Smooth muscle cell (in vitro differentiated cells): ENCODE results near the gene RIOK3. TPM values are rescaled to one million over a fixed set of nuclear protein-coding genes. Genes with fewer than 3 reads are reported as not detected.

Source experiments
- DNase-seq: peaks from one replicate; lab custom pipeline; 2025; ENCODE audit not compliant: unreplicated experiment; lab: John Stamatoyannopoulos, UW
- H2AFZ ChIP-seq: fragments of 200-600 bp; sonication (generic); 2 replicates; pipeline ENCODE4 v1.6.0; 2016; ENCODE audit warnings: antibody characterized with exemption, low read depth, mild to moderate bottlenecking
- H3F3A ChIP-seq: fragments of 200-600 bp; sonication (generic); 2 replicates; pipeline ENCODE4 v1.6.0; 2017; ENCODE audit warnings: antibody characterized with exemption, low read depth
- H3K27ac ChIP-seq: fragments of 200-600 bp; sonication (generic); 2 replicates; pipeline ENCODE4 v1.5.1; 2016; ENCODE audit warnings: low read depth, mild to moderate bottlenecking
- H3K27me3 ChIP-seq: fragments of 200-600 bp; sonication (generic); 2 replicates; pipeline ENCODE4 v1.6.1; 2016; ENCODE audit warnings: low read depth, mild to moderate bottlenecking
- H3K36me3 ChIP-seq: fragments of 200-600 bp; sonication (generic); 2 replicates; pipeline ENCODE4 v1.5.1; 2016; ENCODE audit warnings: low read depth
- H3K4me1 ChIP-seq: fragments of 200-600 bp; sonication (generic); 2 replicates; pipeline ENCODE4 v1.5.1; 2016; ENCODE audit warnings: low read depth
- H3K4me2 ChIP-seq: fragments of 200-600 bp; sonication (generic); 2 replicates; pipeline ENCODE4 v1.6.0; 2016; ENCODE audit warnings: mild to moderate bottlenecking
- H3K4me3 ChIP-seq: fragments of 200-600 bp; sonication (generic); 2 replicates; pipeline ENCODE4 v1.5.1; 2016; ENCODE audit warnings: mild to moderate bottlenecking
- H3K79me2 ChIP-seq: fragments of 200-600 bp; sonication (generic); 2 replicates; pipeline ENCODE4 v1.6.0; 2016; ENCODE audit warnings: low read depth, mild to moderate bottlenecking
- H3K9ac ChIP-seq: fragments of 200-600 bp; sonication (generic); 2 replicates; pipeline ENCODE4 v1.6.0; 2016; ENCODE audit warnings: low read depth
- H3K9me3 ChIP-seq: fragments of 200-600 bp; sonication (generic); replicated peaks from 2 replicates; pipeline ENCODE4 v1.5.1; 2016; ENCODE audit warnings: low read depth
- H4K20me1 ChIP-seq: fragments of 200-600 bp; sonication (generic); 2 replicates; pipeline ENCODE4 v1.6.0; 2016; ENCODE audit warnings: low read depth
- CTCF ChIP-seq: fragments of 200-600 bp; sonication (generic); IDR thresholded peaks from 2 replicates; pipeline ENCODE4 v1.5.1; 2017; ENCODE audit warnings: borderline replicate concordance, mild to moderate bottlenecking, antibody characterized with exemption; ENCODE audit not compliant: insufficient read depth, poor library complexity, severe bottlenecking
- WGBS: methylation state at CpG from one replicate; pipeline ENCODE4 v1.1.7; 2016; ENCODE audit warnings: low lambda C conversion rate; 5-methylcytosine and 5-hydroxymethylcytosine counted together
- polyA plus RNA-seq: library from polyadenylated mRNA; unstranded; fragments of >200 nt; fragmentation: Nextera tagmentation; extraction: Ambion mirVana; gene quantifications from 2 replicates; pipeline ENCODE4 v1.2.1, GENCODE V29; 2016
- total RNA-seq: library from RNA; depleted of rRNA; stranded (reverse); fragments of >200 nt; gene quantifications from 2 replicates; pipeline ENCODE4 v1.2.3, GENCODE V29; 2014

Gene RIOK3
- total and polyA plus RNA-seq, 2 experiments from 2014 or later = 56.0 to 79.9 TPM

GRCh38 chr18:23438608-23439366 lies 14.3 kb upstream of the RIOK3 start:
- Histone ChIP-seq H4K20me1 (no peaks in the 10 kb centered on the region), H3K79me2 (peaks cover 3% of the 10 kb centered on the region), H3K27ac (no peak overlapping the region), H3K4me3 (peak overlapping the region; percentile 80), H3K9ac (no peak overlapping the region), H3K9me3 (no peaks in the 10 kb centered on the region), H2AFZ (peak overlapping the region; percentile 99), H3K4me2 (no peak overlapping the region), H3K36me3 (no peaks in the 10 kb centered on the region), H3K27me3 (no peaks in the 10 kb centered on the region), H3K4me1 (peaks cover 7% of the 10 kb centered on the region), H3F3A (no peaks in the 10 kb centered on the region)
- no peak for DNase-seq
- WGBS = 90% methylated on average over 11 of the region's 11 CpGs
- no peak for TF ChIP-seq CTCF

GRCh38 chr18:23440131-23440530 lies 13.0 kb upstream of the RIOK3 start:
- no peaks in the 10 kb centered on the region for H3K9me3 ChIP-seq
- no peaks in the 10 kb centered on the region for H4K20me1 ChIP-seq
- no peak for DNase-seq
- H3K4me3 ChIP-seq = no peak overlapping the region
- H3K27me3 ChIP-seq = no peaks in the 10 kb centered on the region
- no peaks in the 10 kb centered on the region for H3F3A ChIP-seq
- H3K4me1 ChIP-seq = peaks cover 7% of the 10 kb centered on the region
- 90% methylated on average over 4 of the region's 4 CpGs for WGBS
- no peaks in the 10 kb centered on the region for H3K36me3 ChIP-seq
- H3K9ac ChIP-seq = no peak overlapping the region
- H3K79me2 ChIP-seq = peaks cover 3% of the 10 kb centered on the region
- H3K27ac ChIP-seq = no peak overlapping the region
- TF ChIP-seq CTCF = no peak
- no peak overlapping the region for H2AFZ ChIP-seq
- no peak overlapping the region for H3K4me2 ChIP-seq

GRCh38 chr18:23442958-23443357 lies 10.1 kb upstream of the RIOK3 start:
- no peak overlapping the region for H3K27ac ChIP-seq
- no peaks in the 10 kb centered on the region for H4K20me1 ChIP-seq
- H3K79me2 ChIP-seq = no peaks in the 10 kb centered on the region
- no peak for DNase-seq
- 87% methylated on average over 3 of the region's 3 CpGs for WGBS
- no peak overlapping the region for H2AFZ ChIP-seq
- H3K9ac ChIP-seq = no peak overlapping the region
- no peak overlapping the region for H3K4me3 ChIP-seq
- TF ChIP-seq CTCF = no peak
- no peak overlapping the region for H3K4me2 ChIP-seq
- H3K4me1 ChIP-seq = no peaks in the 10 kb centered on the region
- no peaks in the 10 kb centered on the region for H3K9me3 ChIP-seq
- no peaks in the 10 kb centered on the region for H3K27me3 ChIP-seq
- H3F3A ChIP-seq = no peaks in the 10 kb centered on the region
- H3K36me3 ChIP-seq = no peaks in the 10 kb centered on the region

GRCh38 chr18:23448291-23448690 lies 4.8 kb upstream of the RIOK3 start:
- Histone ChIP-seq H3K4me1 (no peaks in the 10 kb centered on the region), H3K9me3 (no peaks in the 10 kb centered on the region), H3K36me3 (no peaks in the 10 kb centered on the region), H3K9ac (no peak overlapping the region), H3K4me2 (no peak overlapping the region), H4K20me1 (no peaks in the 10 kb centered on the region), H3K79me2 (no peaks in the 10 kb centered on the region), H3K4me3 (no peak overlapping the region), H3K27ac (no peak overlapping the region), H3K27me3 (no peaks in the 10 kb centered on the region), H2AFZ (no peak overlapping the region), H3F3A (no peaks in the 10 kb centered on the region)
- TF ChIP-seq CTCF = no peak
- DNase-seq = no peak
- WGBS = 85% methylated on average over 1 of the region's 1 CpG
